WI38 (cell line): ENCODE data around the gene DICER1.

Experiments
- H3K4me3 ChIP-seq: 2 replicates; pipeline ENCODE4 v1.5.1; 2011; ENCODE audit warnings: low read depth, mild to moderate bottlenecking, control low read depth, low read length
- TF ChIP-seq, protein P1 (sequence below): IDR thresholded peaks from 2 replicates; pipeline ENCODE4 v1.5.1; 2012; ENCODE audit warnings: low read depth, mild to moderate bottlenecking, control low read depth, low read length

The DICER1 gene

GRCh38 chr14:95149441-95149840, 7.9 kb downstream of the DICER1 start:
- TF ChIP-seq, protein P1, sequence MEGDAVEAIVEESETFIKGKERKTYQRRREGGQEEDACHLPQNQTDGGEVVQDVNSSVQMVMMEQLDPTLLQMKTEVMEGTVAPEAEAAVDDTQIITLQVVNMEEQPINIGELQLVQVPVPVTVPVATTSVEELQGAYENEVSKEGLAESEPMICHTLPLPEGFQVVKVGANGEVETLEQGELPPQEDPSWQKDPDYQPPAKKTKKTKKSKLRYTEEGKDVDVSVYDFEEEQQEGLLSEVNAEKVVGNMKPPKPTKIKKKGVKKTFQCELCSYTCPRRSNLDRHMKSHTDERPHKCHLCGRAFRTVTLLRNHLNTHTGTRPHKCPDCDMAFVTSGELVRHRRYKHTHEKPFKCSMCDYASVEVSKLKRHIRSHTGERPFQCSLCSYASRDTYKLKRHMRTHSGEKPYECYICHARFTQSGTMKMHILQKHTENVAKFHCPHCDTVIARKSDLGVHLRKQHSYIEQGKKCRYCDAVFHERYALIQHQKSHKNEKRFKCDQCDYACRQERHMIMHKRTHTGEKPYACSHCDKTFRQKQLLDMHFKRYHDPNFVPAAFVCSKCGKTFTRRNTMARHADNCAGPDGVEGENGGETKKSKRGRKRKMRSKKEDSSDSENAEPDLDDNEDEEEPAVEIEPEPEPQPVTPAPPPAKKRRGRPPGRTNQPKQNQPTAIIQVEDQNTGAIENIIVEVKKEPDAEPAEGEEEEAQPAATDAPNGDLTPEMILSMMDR = no peak
- no peak overlapping the region for H3K4me3 ChIP-seq

- H3K4me3 ChIP-seq = no peak overlapping the region
- TF ChIP-seq, protein P1 = no peak
Measured at GRCh38 chr14:95147597-95147996, 9.7 kb downstream of the DICER1 start.

GRCh38 chr14:95146079-95146771, 11.1 kb downstream of the DICER1 start:
- TF ChIP-seq, protein P1 = no peak
- no peak overlapping the region for H3K4me3 ChIP-seq

GRCh38 chr14:95144849-95145248, 12.5 kb downstream of the DICER1 start:
- TF ChIP-seq, protein P1 = no peak
- no peak overlapping the region for H3K4me3 ChIP-seq

DNA sequence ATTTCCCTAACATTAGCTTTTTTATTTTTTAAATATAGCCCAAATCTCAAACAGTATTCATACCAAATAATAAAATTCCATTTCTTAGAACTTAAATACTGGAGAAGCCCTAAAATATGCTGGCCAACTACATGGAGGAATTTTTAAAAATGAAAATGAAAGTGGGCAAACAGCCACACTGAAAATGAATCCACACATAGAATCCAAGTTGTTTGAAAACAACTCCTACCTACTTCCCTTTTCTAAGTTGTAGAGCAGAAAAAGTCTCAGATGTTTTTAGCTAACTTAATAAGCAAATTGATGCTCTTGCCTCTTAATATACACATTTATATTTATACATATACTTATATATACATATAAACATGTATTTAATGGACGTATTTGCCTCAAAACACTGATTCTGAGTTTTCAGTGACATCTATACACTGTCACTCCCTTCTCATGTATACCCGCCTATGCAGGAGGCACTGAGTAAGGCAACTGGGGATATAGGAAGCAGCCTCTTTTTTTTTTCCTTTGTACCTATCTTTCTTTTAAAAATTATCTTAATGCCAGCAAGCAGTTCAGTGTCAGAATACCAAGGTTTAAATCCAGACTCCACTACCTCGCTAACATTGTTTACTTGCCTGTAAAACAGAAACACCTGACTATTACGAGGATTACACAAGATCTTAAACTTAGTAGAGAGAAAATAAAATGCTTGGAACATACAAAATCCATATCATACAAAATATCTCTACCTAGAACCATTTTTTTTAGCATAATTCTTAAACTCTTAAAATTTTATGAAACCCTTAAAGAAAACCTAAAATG, 13.3 kb downstream of the DICER1 start:
- TF ChIP-seq, protein P1 = no peak
- H3K4me3 ChIP-seq = no peak overlapping the region; the same call in 1 of the 2 replicates

- H3K4me3 ChIP-seq = no peak overlapping the region
- TF ChIP-seq, protein P1 = no peak
Measured at GRCh38 chr14:95142208-95142607, 15.1 kb downstream of the DICER1 start.

DNA sequence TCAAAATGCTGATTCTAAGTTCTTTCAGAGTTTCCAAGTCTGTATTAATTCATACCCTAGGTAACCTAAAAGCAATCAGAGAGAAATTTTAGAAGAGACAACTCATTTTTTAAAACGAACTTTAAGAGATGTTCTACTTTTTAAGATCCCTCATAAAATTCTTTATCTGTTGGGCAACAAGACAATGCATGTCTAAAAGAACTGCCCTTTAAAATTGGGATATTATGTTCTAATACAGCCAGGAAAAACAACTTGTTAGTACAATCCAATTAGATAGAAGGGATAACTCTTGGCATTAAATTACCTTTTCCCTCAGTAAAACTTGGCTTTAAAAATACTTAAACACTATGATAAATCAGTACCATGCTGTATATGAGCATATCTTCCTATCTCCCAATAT, 15.6 kb downstream of the DICER1 start:
- TF ChIP-seq, protein P1 = no peak
- H3K4me3 ChIP-seq = no peak overlapping the region
